ENCODE results near the gene AQR.

Gene AQR

DNA sequence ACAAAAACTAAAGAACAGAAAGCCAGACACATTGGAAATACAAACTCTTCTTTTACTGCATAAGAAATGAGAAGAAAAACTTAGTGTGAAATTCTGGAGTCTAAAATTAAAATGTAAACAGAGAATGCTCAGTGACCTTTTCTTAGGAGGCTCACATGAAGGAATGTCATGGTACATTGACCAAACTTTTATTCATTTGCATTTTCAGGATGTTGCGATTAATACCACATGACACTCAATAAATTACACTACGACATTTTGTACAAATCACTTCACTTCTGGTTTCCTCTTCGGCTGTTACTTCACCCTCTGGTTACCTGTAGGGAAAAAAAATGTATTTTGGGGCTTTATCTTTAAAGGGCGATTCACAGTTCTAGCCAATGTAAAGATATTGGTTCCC lies 117.8 kb downstream of the AQR start:
- TF ChIP-seq FOXP2 (optimal IDR thresholded peaks at IDR 0.05; ENCODE audit: borderline replicate concordance, extremely low read depth, extremely low read length, insufficient read depth): no peak

DNA sequence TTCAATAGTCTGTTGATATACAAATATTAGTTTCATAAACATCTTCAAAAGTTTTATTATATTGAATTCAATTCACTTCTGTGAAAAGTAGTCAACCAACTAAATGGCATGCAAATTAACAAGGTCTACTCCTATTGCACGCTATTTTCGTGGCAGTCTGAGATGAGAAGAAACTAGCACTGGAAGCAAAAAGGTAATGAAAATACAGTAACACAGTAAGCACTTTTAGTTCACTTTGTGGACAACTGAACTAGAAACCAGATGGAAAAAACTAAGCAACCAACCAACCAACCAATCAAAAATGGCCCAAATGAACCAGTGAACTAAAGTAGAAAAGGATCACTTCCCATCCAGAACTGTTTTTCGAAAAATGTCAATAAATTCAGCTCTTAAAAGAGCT lies 118.5 kb downstream of the AQR start:
- TF ChIP-seq REST (IDR thresholded peaks at IDR 0.05; ENCODE audit: insufficient read depth in 1 of 2, low read depth in 2 of 2, low read length in 2 of 2) (no peak), POLR2AphosphoS5 (IDR thresholded peaks at IDR 0.05; ENCODE audit: low read depth, low read length) (no peak), FOXP2 (optimal IDR thresholded peaks at IDR 0.05; ENCODE audit: borderline replicate concordance, extremely low read depth, extremely low read length, insufficient read depth) (no peak), SIN3A (IDR thresholded peaks at IDR 0.05; ENCODE audit: borderline replicate concordance, insufficient read depth, low read length) (no peak), TAF1 (IDR thresholded peaks at IDR 0.05; ENCODE audit: borderline replicate concordance, insufficient read depth, low read length) (no peak)

GRCh38 chr15:34850121-34850520 lies 119.4 kb downstream of the AQR start:
- TF ChIP-seq POLR2AphosphoS5 (IDR thresholded peaks at IDR 0.05; ENCODE audit: low read depth, low read length) (0 out of 2 replicates have a peak, but pooled peaks have one; percentile 41), SIN3A (IDR thresholded peaks at IDR 0.05; ENCODE audit: borderline replicate concordance, insufficient read depth, low read length) (no peak)

- TF ChIP-seq SIN3A (IDR thresholded peaks at IDR 0.05; ENCODE audit: borderline replicate concordance, insufficient read depth, low read length) (no peak), POLR2AphosphoS5 (IDR thresholded peaks at IDR 0.05; ENCODE audit: low read depth, low read length) (no peak), REST (IDR thresholded peaks at IDR 0.05; ENCODE audit: insufficient read depth in 1 of 2, low read depth in 2 of 2, low read length in 2 of 2) (no peak), FOXP2 (optimal IDR thresholded peaks at IDR 0.05; ENCODE audit: borderline replicate concordance, extremely low read depth, extremely low read length, insufficient read depth) (no peak), TAF1 (IDR thresholded peaks at IDR 0.05; ENCODE audit: borderline replicate concordance, insufficient read depth, low read length) (no peak)
Observed at GRCh38 chr15:34849364-34849959, 120.1 kb downstream of the AQR start.

- TF ChIP-seq FOXP2 (optimal IDR thresholded peaks at IDR 0.05; ENCODE audit: borderline replicate concordance, extremely low read depth, extremely low read length, insufficient read depth) (no peak), SIN3A (IDR thresholded peaks at IDR 0.05; ENCODE audit: borderline replicate concordance, insufficient read depth, low read length) (no peak), REST (IDR thresholded peaks at IDR 0.05; ENCODE audit: insufficient read depth in 1 of 2, low read depth in 2 of 2, low read length in 2 of 2) (no peak), POLR2AphosphoS5 (IDR thresholded peaks at IDR 0.05; ENCODE audit: low read depth, low read length) (no peak), TAF1 (IDR thresholded peaks at IDR 0.05; ENCODE audit: borderline replicate concordance, insufficient read depth, low read length) (no peak)
Observed at GRCh38 chr15:34847598-34847997, 121.9 kb downstream of the AQR start.

GRCh38 chr15:34841262-34841725 lies 128.2 kb downstream of the AQR start:
- TF ChIP-seq REST (IDR thresholded peaks at IDR 0.05; ENCODE audit: insufficient read depth in 1 of 2, low read depth in 2 of 2, low read length in 2 of 2) (no peak), FOXP2 (optimal IDR thresholded peaks at IDR 0.05; ENCODE audit: borderline replicate concordance, extremely low read depth, extremely low read length, insufficient read depth) (no peak)

Measured in PFSK-1 (cell line).